HG02642 (cell line): Measurements from ENCODE around the gene TPSG1.
"Not testable (repeated sequence)": the region's sequence is repeated elsewhere in the genome, so short reads cannot be mapped to it uniquely, and the experiment has no call there.

Experiments used
- ATAC-seq: cut with Tn5 transposase; IDR thresholded peaks from one replicate; pipeline ENCODE4 v1.9.1; 2021; ENCODE audit warnings: mild to moderate bottlenecking; ENCODE audit not compliant: unreplicated experiment, poor library complexity

The TPSG1 gene

GRCh38 chr16:1232049-1232748 lies 7.1 kb upstream of the TPSG1 start:
- ATAC-seq: not testable (repeated sequence)

GRCh38 chr16:1231301-1231700 lies 6.2 kb upstream of the TPSG1 start:
- not testable (repeated sequence) for ATAC-seq

- not testable (repeated sequence) for ATAC-seq
Measured at GRCh38 chr16:1230471-1231212, 5.6 kb upstream of the TPSG1 start.

GRCh38 chr16:1230084-1230470 lies 5.0 kb upstream of the TPSG1 start, which contains the start of gene TPSB2:
Gene TPSB2, minus strand, starts transcription at chr16:1230184. Its CDS starts 233 bp downstream, at chr16:1229951.
- not testable (repeated sequence) for ATAC-seq

- ATAC-seq: not testable (repeated sequence)
Measured at GRCh38 chr16:1229476-1229875, 4.4 kb upstream of the TPSG1 start.

GRCh38 chr16:1228227-1228626 lies 3.2 kb upstream of the TPSG1 start:
- ATAC-seq: not testable (repeated sequence)

- ATAC-seq: not testable (repeated sequence)
Measured at GRCh38 chr16:1226692-1227091, 1.6 kb upstream of the TPSG1 start.

- ATAC-seq: not testable (repeated sequence)
Measured at GRCh38 chr16:1225728-1226311, 752 bp upstream of the TPSG1 start.

- no peak for ATAC-seq
Measured at GRCh38 chr16:1224558-1224957, 510 bp downstream of the TPSG1 start.

GRCh38 chr16:1223355-1224214 lies 1.5 kb downstream of the TPSG1 start:
- no peak for ATAC-seq

GRCh38 chr16:1222553-1223354 lies 2.3 kb downstream of the TPSG1 start:
- no peak for ATAC-seq

- no peak for ATAC-seq
Measured at GRCh38 chr16:1221628-1222552, 3.2 kb downstream of the TPSG1 start.

GRCh38 chr16:1220841-1221627 lies 4.0 kb downstream of the TPSG1 start:
- no peak for ATAC-seq

GRCh38 chr16:1220098-1220728 lies 4.9 kb downstream of the TPSG1 start:
- no peak for ATAC-seq

GRCh38 chr16:1218930-1219611 lies 6.0 kb downstream of the TPSG1 start:
- no peak for ATAC-seq

- no peak for ATAC-seq
Measured at GRCh38 chr16:1218061-1218929, 6.8 kb downstream of the TPSG1 start.
